Esophagus muscularis mucosa (tissue), 4 donors: ENCODE measurements around the gene TEX50. TPM values are rescaled to one million over a fixed set of nuclear protein-coding genes. Genes with fewer than 3 reads are reported as not detected.
"Not testable (repeated sequence)": the region's sequence is repeated elsewhere in the genome, so short reads cannot be mapped to it uniquely, and the experiment has no call there.

ENCODE experiments used
- DNase-seq: peaks from one replicate; pipeline ENCODE4 v3.0.0-alpha.2; 2017; ENCODE audit errors: extremely low spot score
- H3K27ac ChIP-seq, 4 donors: fragments of 200-600 bp; sonication (generic); replicated peaks in 1 of 4; 1 replicate in 3 of 4; 2 replicates in 1 of 4; pipeline ENCODE4 v1.5.1; 2016 to 2019; ENCODE audit warnings: mild to moderate bottlenecking in 1 of 4
- H3K27me3 ChIP-seq, 4 donors: fragments of 200-600 bp; sonication (generic); one replicate each; pipeline versions ENCODE4 v1.5.1 to v1.6.0; 2016 to 2019
- H3K36me3 ChIP-seq, 4 donors: fragments of 200-600 bp; sonication (generic); one replicate each; pipeline ENCODE4 v1.5.1; 2016 to 2019
- H3K4me1 ChIP-seq, 4 donors: fragments of 200-600 bp; sonication (generic); one replicate each; pipeline ENCODE4 v1.5.1; 2016 to 2019
- H3K4me3 ChIP-seq, 4 donors: fragments of 200-600 bp; sonication (generic); 1 replicate in 2 of 4; 2 replicates in 2 of 4; pipeline ENCODE4 v1.5.1; 2016 to 2019; ENCODE audit warnings: mild to moderate bottlenecking in 4 of 4, moderate library complexity in 1 of 4
- H3K9me3 ChIP-seq, 4 donors: fragments of 200-600 bp; sonication (generic); 1 replicate in 3 of 4; 2 replicates in 1 of 4; pipeline ENCODE4 v1.5.1; 2016 to 2019
- CTCF ChIP-seq, 3 experiments: fragments of 200-600 bp in 2 of 3; fragments of 450-650 bp in 1 of 3; sonication (generic) in 2 of 3; IDR thresholded peaks; one replicate each; pipeline ENCODE4 v1.5.1; 2017 to 2019; ENCODE audit warnings: antibody characterized with exemption in 3 of 3, mild to moderate bottlenecking in 2 of 3, moderate library complexity in 1 of 3
- EP300 ChIP-seq: sonication (generic); formaldehyde crosslinking; IDR thresholded peaks from one replicate; pipeline ENCODE4 v1.6.1; 2017; ENCODE audit warnings: antibody characterized with exemption
- POLR2A ChIP-seq: fragments of 450-650 bp; IDR thresholded peaks from one replicate; pipeline ENCODE4 v1.6.1; 2017; ENCODE audit warnings: antibody characterized with exemption, moderate library complexity, mild to moderate bottlenecking, low read depth
- POLR2AphosphoS5 ChIP-seq, 2 donors: sonication (generic); formaldehyde crosslinking; IDR thresholded peaks; one replicate each; pipeline ENCODE4 v1.6.1; 2017; ENCODE audit warnings: antibody characterized with exemption in 2 of 2
- whole genome bisulfite sequencing: methylation state at CpG from one replicate; pipeline ENCODE4 v1.1.5; 2018; 5-methylcytosine and 5-hydroxymethylcytosine counted together
- intact Hi-C: fragments of 100-400 bp; cut with DNase I; formaldehyde crosslinking; loops from one replicate; pipeline ENCODE4 v1.15.1; 2023
- total RNA-seq, 4 donors: library from RNA; depleted of rRNA; stranded (reverse); fragments of >200 nt; gene quantifications; one replicate each; pipeline versions ENCODE4 v1.1.0 to v1.2.1, GENCODE V29; 2016

The TEX50 gene
- total RNA-seq, 4 donors from 2014 or later, result not detected

GRCh38 chr1:173603056-173603591 is 32.0 kb upstream of the TEX50 start, which contains the start of gene SLC9C2:
Gene SLC9C2, minus strand, starts transcription at chr1:173603072. Its CDS starts 1,296 bp downstream, at chr1:173601776.
- intact Hi-C loops, result no loop called here
- Histone ChIP-seq H3K27ac (no peak within 1 kb of the TSS), H3K4me1 (no peaks in the 10 kb centered on the region), H3K4me3 (peak within 1 kb of the TSS in 3 of 4 donors; percentile 9 to 25 (median 10)), H3K27me3 (no peaks in the 10 kb centered on the region), H3K9me3 (no peaks in the 10 kb centered on the region), H3K36me3 (no peaks in the 10 kb centered on the region)
- TF ChIP-seq POLR2A (no peak), CTCF (IDR thresholded peaks at IDR 0.05) (no peak), POLR2AphosphoS5 (IDR thresholded peaks at IDR 0.05) (no peak), EP300 (no peak)
- no peak for DNase-seq
- WGBS, result 64% methylated on average over 5 of the region's 5 CpGs

GRCh38 chr1:173608503-173609216 is 26.5 kb upstream of the TEX50 start:
- intact Hi-C loops, result no loop called here
- Histone ChIP-seq H3K4me3 (no peak overlapping the region), H3K27ac (no peak overlapping the region), H3K9me3 (no peaks in the 10 kb centered on the region), H3K27me3 (no peaks in the 10 kb centered on the region), H3K4me1 (no peaks in the 10 kb centered on the region), H3K36me3 (no peaks in the 10 kb centered on the region)
- DNase-seq, result no peak
- TF ChIP-seq POLR2A (no peak), CTCF (IDR thresholded peaks at IDR 0.05) (no peak), POLR2AphosphoS5 (IDR thresholded peaks at IDR 0.05) (no peak), EP300 (no peak)
- 93% methylated on average over 4 of the region's 4 CpGs for WGBS

- H3K4me3 ChIP-seq, H3K27me3 ChIP-seq, H3K36me3 ChIP-seq, H3K9me3 ChIP-seq, DNase-seq, intact Hi-C loops, H3K27ac ChIP-seq, H3K4me1 ChIP-seq: not testable (repeated sequence)
- no CpG with 5 or more reads among the region's 32 CpGs for WGBS
Observed at GRCh38 chr1:173613086-173613485, 22.1 kb upstream of the TEX50 start.

- Histone ChIP-seq H3K36me3 (no peaks in the 10 kb centered on the region), H3K9me3 (peaks cover 0 to 23% (median 21%) of the 10 kb centered on the region in 4 donors), H3K27ac (no peak overlapping the region), H3K4me1 (no peaks in the 10 kb centered on the region), H3K27me3 (no peaks in the 10 kb centered on the region), H3K4me3 (no peak overlapping the region)
- TF ChIP-seq POLR2A (no peak), CTCF (IDR thresholded peaks at IDR 0.05) (no peak), POLR2AphosphoS5 (IDR thresholded peaks at IDR 0.05) (no peak), EP300 (no peak)
- WGBS, result 98% methylated on average over 4 of the region's 4 CpGs
- DNase-seq, result no peak
- intact Hi-C loops, result no loop called here
Observed at GRCh38 chr1:173616859-173617258, 18.3 kb upstream of the TEX50 start.

- no peak for DNase-seq
- intact Hi-C loops, result no loop called here
- Histone ChIP-seq H3K4me3 (no peak overlapping the region), H3K4me1 (no peaks in the 10 kb centered on the region), H3K27ac (no peak overlapping the region), H3K36me3 (no peaks in the 10 kb centered on the region), H3K9me3 (no peaks in the 10 kb centered on the region), H3K27me3 (no peaks in the 10 kb centered on the region)
- no peak for TF ChIP-seq POLR2AphosphoS5 (IDR thresholded peaks at IDR 0.05)
- no peak for TF ChIP-seq POLR2A
- TF ChIP-seq CTCF (IDR thresholded peaks at IDR 0.05), result no peak
- no peak for TF ChIP-seq EP300
Observed at GRCh38 chr1:173627269-173627668, 7.9 kb upstream of the TEX50 start.
